Endothelial cell of umbilical vein (primary cell): ENCODE results near the gene JAZF1. TPM values are rescaled to one million over a fixed set of nuclear protein-coding genes. Genes with fewer than 3 reads are reported as not detected.

ENCODE experiments used
- BruUV-seq: library from RNA; stranded (reverse); fragments of 400-500 nt; replicated peaks from 2 replicates; lab custom pipeline; 2021; lab: Mats Ljungman, UMichigan
- CTCF ChIA-PET: fragments of 300-600, 350-600 bp; sonication (Branson Sonifier 250); formaldehyde crosslinking; loops from one replicate; lab custom pipeline; 2021; ENCODE audit warnings: antibody characterized with exemption, inconsistent platforms; lab: Charles Lee
- POLR2A ChIA-PET: fragments of 300-600, 350-600 bp; sonication (Branson Sonifier 250); formaldehyde crosslinking; loops from one replicate; lab custom pipeline; 2021; ENCODE audit warnings: antibody characterized with exemption, inconsistent platforms; lab: Charles Lee
- DNase-seq: peaks from one replicate; pipeline ENCODE4 v3.0.0-alpha.2; 2011; ENCODE audit warnings: low read depth, low spot score
- FAIRE-seq: peaks from 2 replicates; lab custom pipeline; 2011; peaks lifted over from hg19 to GRCh38; lab: Jason Lieb, UNC
- H2AFZ ChIP-seq: 2 replicates; pipeline ENCODE4 v1.6.0; 2012; ENCODE audit warnings: low read depth, low read length, control low read depth, inconsistent platforms
- H3K27ac ChIP-seq: 2 replicates; pipeline ENCODE4 v1.5.1; 2011; ENCODE audit warnings: low read depth, mild to moderate bottlenecking, control low read depth, low read length, moderate library complexity; ENCODE audit not compliant: insufficient read depth
- H3K27me3 ChIP-seq, 2 experiments: 2 replicates each; pipeline versions ENCODE4 v1.6.0 to v1.6.1; 2011; ENCODE audit warnings: low read length in 2 of 2, mixed read lengths in 1 of 2; ENCODE audit not compliant: control insufficient read depth in 2 of 2, insufficient read depth in 2 of 2
- H3K36me3 ChIP-seq, 2 experiments: 2 replicates in 1 of 2; 3 replicates in 1 of 2; pipeline ENCODE4 v1.5.1; 2011; ENCODE audit warnings: low read length in 2 of 2, mild to moderate bottlenecking in 1 of 2, moderate library complexity in 1 of 2; ENCODE audit not compliant: control insufficient read depth in 2 of 2, insufficient read depth in 2 of 2; ENCODE audit errors: extremely low read depth in 1 of 2
- H3K4me1 ChIP-seq: 3 replicates; pipeline ENCODE4 v1.5.1; 2011; ENCODE audit warnings: mild to moderate bottlenecking, low read length; ENCODE audit not compliant: control insufficient read depth, insufficient read depth; ENCODE audit errors: extremely low read depth
- H3K4me2 ChIP-seq: 2 replicates; pipeline ENCODE4 v1.6.1; 2011; ENCODE audit warnings: low read length, control low read depth, mixed read lengths; ENCODE audit not compliant: insufficient read depth
- H3K4me3 ChIP-seq, 3 experiments: fragments of 200-600 bp in 1 of 3; sonication (generic), shearing (Covaris generic) in 1 of 3; replicated peaks in 1 of 3; 2 replicates each; pipeline ENCODE4 v1.5.1; 2011 to 2016; ENCODE audit warnings: control low read depth in 3 of 3, low read length in 3 of 3, mild to moderate bottlenecking in 2 of 3, inconsistent platforms in 1 of 3, low read depth in 1 of 3, moderate library complexity in 1 of 3; ENCODE audit not compliant: insufficient read depth in 1 of 3
- H3K79me2 ChIP-seq: 2 replicates; pipeline ENCODE4 v1.6.0; 2012; ENCODE audit warnings: low read length, inconsistent platforms; ENCODE audit not compliant: control insufficient read depth, insufficient read depth
- H3K9ac ChIP-seq: replicated peaks from 2 replicates; pipeline ENCODE3; 2011; ENCODE audit warnings: low read length, control low read depth; ENCODE audit not compliant: insufficient read depth; ENCODE audit errors: extremely low read depth
- H3K9me1 ChIP-seq: replicated peaks from 3 replicates; pipeline ENCODE4 v1.6.0; 2011; ENCODE audit warnings: mild to moderate bottlenecking, low read length; ENCODE audit not compliant: control insufficient read depth, insufficient read depth; ENCODE audit errors: extremely low read depth
- H3K9me3 ChIP-seq: replicated peaks from 2 replicates; pipeline ENCODE4 v1.5.1; 2012; ENCODE audit warnings: low read length, inconsistent platforms; ENCODE audit not compliant: control insufficient read depth, insufficient read depth
- H4K20me1 ChIP-seq: replicated peaks from 2 replicates; pipeline ENCODE3; 2011; ENCODE audit warnings: mild to moderate bottlenecking, low read length; ENCODE audit not compliant: control insufficient read depth, insufficient read depth; ENCODE audit errors: extremely low read depth
- CTCF ChIP-seq, 2 donors: IDR thresholded peaks; 1 replicate in 1 of 2; 2 replicates in 1 of 2; pipeline ENCODE4 v1.5.1; 2011; ENCODE audit warnings: low read length in 2 of 2, mild to moderate bottlenecking in 2 of 2, moderate library complexity in 2 of 2, control low read depth in 1 of 2, inconsistent platforms in 1 of 2, low read depth in 1 of 2; ENCODE audit not compliant: insufficient read depth in 1 of 2; ENCODE audit errors: extremely low read depth in 1 of 2
- EZH2 ChIP-seq: IDR thresholded peaks from 2 replicates; pipeline ENCODE4 v1.6.1; 2012; ENCODE audit warnings: borderline replicate concordance, low read depth, mild to moderate bottlenecking, moderate library complexity, low read length, inconsistent platforms; ENCODE audit not compliant: severe bottlenecking
- FOS ChIP-seq: IDR thresholded peaks from 2 replicates; pipeline ENCODE4 v1.6.1; 2011; ENCODE audit warnings: mild to moderate bottlenecking, low read length, moderate library complexity, borderline replicate concordance; ENCODE audit not compliant: insufficient read depth
- GATA2 ChIP-seq: IDR thresholded peaks from 2 replicates; pipeline ENCODE4 v1.7.0; 2011; ENCODE audit warnings: low read depth, mild to moderate bottlenecking, moderate library complexity, mixed read lengths, low read length; ENCODE audit not compliant: insufficient read length, insufficient read depth
- JUN ChIP-seq: IDR thresholded peaks from 2 replicates; pipeline ENCODE4 v1.6.1; 2011; ENCODE audit warnings: borderline replicate concordance, low read depth; ENCODE audit not compliant: insufficient read length, insufficient read depth
- MAX ChIP-seq: IDR thresholded peaks from 2 replicates; pipeline ENCODE4 v1.6.1; 2011; ENCODE audit not compliant: insufficient read depth, insufficient read length
- MYC ChIP-seq: IDR thresholded peaks from one replicate; pipeline ENCODE4 v1.6.1; 2011; ENCODE audit warnings: mild to moderate bottlenecking, low read depth, low read length
- POLR2A ChIP-seq: IDR thresholded peaks from 2 replicates; pipeline ENCODE4 v1.6.1; 2012; ENCODE audit warnings: low read depth, mild to moderate bottlenecking, control low read depth, low read length
- POLR2AphosphoS5 ChIP-seq: IDR thresholded peaks from 2 replicates; pipeline ENCODE4 v1.6.1; 2012; ENCODE audit warnings: low read depth, mild to moderate bottlenecking, control low read depth, low read length, moderate library complexity; ENCODE audit not compliant: insufficient read depth
- dilution Hi-C: fragments of 300-500 bp; cut with MboI; formaldehyde crosslinking; loops from one replicate; pipeline ENCODE4 v1.15.0; 2019; ENCODE audit warnings: low sequenced_read_pairs; ENCODE audit not compliant: extremely low pct_ligation_motif_present
- intact Hi-C: fragments of 100-400 bp; cut with micrococcal nuclease; formaldehyde crosslinking; loops from one replicate; pipeline ENCODE4 v1.10.0; 2022
- polyA plus RNA-seq, 4 experiments: library from polyadenylated mRNA; depleted of rRNA in 3 of 4; stranded (reverse) in 3 of 4; unstranded in 1 of 4; fragments of >200 nt; gene quantifications; 2 replicates each; pipeline versions ENCODE4 v1.2.1 to v1.2.3, GENCODE V29; 2011 to 2012; ENCODE audit warnings: missing spikeins in 1 of 4
- total RNA-seq: library from RNA; stranded (reverse); gene quantifications from 2 replicates; pipeline ENCODE4 v1.2.3, GENCODE V29; 2021

Gene JAZF1
- total and polyA plus RNA-seq, 2 donors (not counting 3 experiments of a cell fraction or from before 2014, with no cell fraction given) = 2.5 to 16.9 TPM

GRCh38 chr7:28176174-28176573, 4.4 kb downstream of the JAZF1 start:
- no peak overlapping the region for H3K27ac ChIP-seq
- BruUV-seq = no TSS peak
- no peak for FAIRE-seq

More at GRCh38 chr7:28176174-28176573, 4.4 kb downstream of the JAZF1 start:
- Histone ChIP-seq H2AFZ (no peak overlapping the region), H3K4me1 (peaks cover 12% of the 10 kb centered on the region), H4K20me1 (no peaks in the 10 kb centered on the region), H3K9ac (no peak overlapping the region), H3K27me3 (no peaks in the 10 kb centered on the region), H3K9me3 (no peaks in the 10 kb centered on the region), H3K9me1 (no peaks in the 10 kb centered on the region), H3K4me3 (no peak overlapping the region), H3K79me2 (peaks cover 24% of the 10 kb centered on the region), H3K4me2 (no peak overlapping the region), H3K36me3 (no peaks in the 10 kb centered on the region)
- TF ChIP-seq POLR2A = no peak
- no peak for TF ChIP-seq MAX
- TF ChIP-seq JUN = no peak
- TF ChIP-seq POLR2AphosphoS5 = no peak
- TF ChIP-seq GATA2 = no peak
- TF ChIP-seq CTCF (IDR thresholded peaks at IDR 0.05; ENCODE audit: extremely low read depth in 1 of 2, insufficient read depth in 1 of 2, low read depth in 1 of 2, low read length in 2 of 2) = no peak
- TF ChIP-seq MYC = no peak
- no peak for TF ChIP-seq EZH2
- no peak for TF ChIP-seq FOS
- ChIA-PET CTCF (interaction anchor here (0.6 to 1.1 kb wide), 2 partner anchors 8 to 741 kb away, joined by 3 read pairs; no protein-coding TSS in a partner anchor), POLR2A (no interaction called here)
- DNase-seq = no peak
- intact Hi-C loops = no loop called here
- dilution Hi-C loops = no loop called here
